GM18907 (cell line): ENCODE data around the gene IDI1.
A peak's percentile ranks its signal among the peaks of the same experiment; 100 is the strongest.

ENCODE experiments used
- ATAC-seq: cut with Tn5 transposase; IDR thresholded peaks from one replicate; pipeline ENCODE4 v1.9.1; 2021; ENCODE audit warnings: mild to moderate bottlenecking, moderate library complexity; ENCODE audit not compliant: unreplicated experiment

The IDI1 gene

GRCh38 chr10:996031-996430, 52.9 kb downstream of the IDI1 start:
- no peak for ATAC-seq

DNA sequence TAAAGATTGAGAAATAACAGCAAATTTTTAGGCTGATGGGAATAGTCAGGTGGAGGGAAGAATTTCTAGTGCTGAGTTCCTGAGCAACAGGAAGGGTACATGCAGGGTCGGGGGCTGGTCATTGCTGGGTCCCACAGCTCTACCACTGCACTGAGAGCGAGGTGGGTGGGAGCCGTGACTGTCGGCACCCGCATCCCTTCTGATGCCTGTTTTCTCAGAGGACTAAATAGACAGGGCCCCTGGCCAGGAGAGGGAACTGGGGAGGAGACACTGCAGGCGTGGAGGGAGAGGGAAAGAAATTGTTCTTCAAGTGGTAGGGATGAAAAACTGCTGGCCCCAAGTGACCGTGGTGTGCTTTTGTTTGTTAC, 53.4 kb downstream of the IDI1 start:
- no peak for ATAC-seq

DNA sequence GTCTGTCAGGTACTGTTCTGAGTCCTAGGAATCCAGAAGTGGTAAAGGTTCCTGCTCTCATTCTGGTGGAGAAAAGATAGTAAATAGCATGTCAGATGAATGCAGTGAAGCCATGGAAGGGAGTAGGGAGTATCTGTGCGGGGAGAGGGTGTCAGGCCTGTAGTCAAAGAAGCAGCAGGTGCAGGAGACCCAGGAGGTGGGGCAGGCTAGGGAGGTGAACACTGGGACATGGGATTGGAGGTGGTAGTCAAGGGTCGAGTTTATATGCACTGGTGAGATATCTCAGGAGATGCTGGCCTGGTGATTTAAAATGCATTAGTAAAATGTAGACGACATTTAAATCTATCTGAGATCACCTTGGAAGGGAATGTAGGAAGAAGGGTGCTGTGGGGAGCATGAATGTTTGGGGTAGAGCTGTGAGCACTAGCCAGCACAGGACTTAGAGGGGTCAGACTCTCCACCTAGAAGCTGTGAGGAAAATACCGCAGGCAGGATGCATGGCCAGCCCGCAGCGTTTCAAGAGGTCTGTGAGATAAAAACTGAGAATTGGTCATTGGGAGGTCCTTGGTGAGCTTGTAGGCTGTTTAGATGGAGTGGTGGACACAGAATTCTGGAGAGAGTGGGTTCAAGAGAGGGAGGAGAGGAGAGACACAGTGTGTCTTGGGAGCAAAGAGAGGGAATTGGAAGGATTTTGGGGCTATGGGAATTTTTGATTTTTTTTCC, 53.9 kb downstream of the IDI1 start:
- ATAC-seq = no peak

GRCh38 chr10:992871-993270, 56.0 kb downstream of the IDI1 start:
- peak; percentile 6 for ATAC-seq

DNA sequence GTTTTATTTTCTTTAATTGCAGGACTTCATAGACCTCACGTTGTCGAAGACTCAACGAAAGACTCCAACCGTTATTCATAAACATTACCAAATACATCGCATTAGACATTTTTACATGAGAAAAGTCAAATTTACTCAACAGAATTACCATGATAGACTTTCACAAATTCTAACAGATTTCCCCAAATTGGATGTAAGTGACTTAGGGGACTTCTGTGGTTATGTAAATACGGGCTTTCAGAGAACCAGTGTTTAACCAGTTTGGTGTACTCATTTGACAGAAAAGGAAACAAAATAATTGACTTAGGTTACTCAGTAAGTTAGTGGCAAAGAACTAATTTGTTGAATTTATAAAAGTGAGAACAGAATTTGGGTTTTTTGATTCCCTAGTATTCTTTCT, 56.5 kb downstream of the IDI1 start:
- peak; percentile 39 for ATAC-seq

DNA sequence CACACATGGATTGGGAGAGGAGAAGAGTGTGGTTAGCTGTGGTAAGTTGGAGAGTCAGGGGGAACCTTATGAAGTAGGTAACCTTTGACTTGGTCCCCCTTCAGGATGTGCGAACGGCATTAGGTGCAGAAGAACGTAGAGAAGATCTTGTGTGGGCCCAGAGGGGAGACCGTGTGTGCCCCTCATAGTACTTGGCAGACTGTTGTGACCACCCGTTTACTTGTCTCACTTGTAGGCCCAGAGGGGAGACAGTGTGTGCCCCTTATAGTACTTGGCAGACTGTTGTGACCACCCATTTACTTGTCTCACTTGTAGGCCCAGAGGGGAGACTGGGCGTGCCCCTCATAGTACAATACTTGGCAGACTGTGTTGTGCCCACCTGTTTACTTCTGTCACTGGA, 58.1 kb downstream of the IDI1 start:
- ATAC-seq = no peak
